Measurements from ENCODE around the gene SLC26A8.

GRCh38 chr6:35911871-35912653, 112.4 kb downstream of the SLC26A8 start:
- TF ChIP-seq SUZ12 (IDR thresholded peaks at IDR 0.05; ENCODE audit: extremely low read depth, insufficient read depth, insufficient read length): no peak
- no peak for TF ChIP-seq ZNF274 (IDR thresholded peaks at IDR 0.05; ENCODE audit: low read depth, low read length)
- no peak for TF ChIP-seq YY1 (IDR thresholded peaks at IDR 0.05; ENCODE audit: insufficient read depth, insufficient read length)

Data from NT2/D1 (cell line).